ENCODE results near the gene GABARAP.

Gene GABARAP

DNA sequence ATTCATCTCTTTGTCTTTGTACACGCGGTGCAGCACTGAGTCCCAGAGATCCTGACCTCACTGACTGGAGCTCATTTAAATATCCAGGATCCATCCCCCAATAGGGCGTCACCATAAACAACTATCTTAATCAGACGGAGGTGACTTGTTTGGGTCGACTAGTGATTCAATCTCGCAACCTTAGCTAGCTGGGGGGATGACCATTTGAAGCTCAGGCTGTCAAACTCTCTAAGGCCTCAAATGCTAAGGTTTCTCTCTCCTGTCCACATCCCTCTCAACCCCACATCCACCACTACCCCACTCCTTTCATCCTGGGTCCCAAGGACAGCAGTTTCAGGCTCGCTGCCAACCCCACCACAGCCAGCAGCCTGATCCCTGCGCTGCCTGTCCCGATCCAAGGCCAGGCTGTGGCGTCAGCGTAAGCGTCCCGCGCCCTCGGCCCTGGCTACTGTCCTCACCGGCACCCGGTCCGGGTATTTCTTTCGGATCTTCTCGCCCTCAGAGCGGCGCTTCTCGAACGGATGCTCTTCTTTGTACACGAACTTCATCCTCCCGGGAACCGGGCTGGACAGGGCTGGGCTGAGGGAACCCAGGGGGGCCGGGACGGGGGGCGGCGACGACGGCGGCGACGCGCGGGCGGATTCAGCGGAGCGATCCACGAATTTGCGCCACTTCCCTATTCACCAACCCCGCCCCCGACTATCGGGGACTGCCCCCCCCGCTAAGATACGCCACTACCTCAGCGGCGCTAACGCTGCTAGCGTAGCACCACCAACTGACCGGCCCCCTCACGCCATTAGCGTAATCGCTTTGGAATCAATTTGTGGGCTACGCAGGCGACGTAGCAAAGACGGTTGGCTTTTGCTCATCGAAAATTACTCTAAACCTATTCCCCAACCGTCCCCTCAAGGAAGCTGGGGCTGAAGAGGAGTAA lies at the start of gene GABARAP:
GABARAP (minus strand) TSS at position 667 of the 934 bp plus-strand sequence; CDS start at position 548, 119 bp downstream.
- DNase-seq = peak; percentile 84

GRCh38 chr17:7290685-7291084 lies 48.4 kb upstream of the GABARAP start:
- no peak for DNase-seq

- DNase-seq = no peak
Measured at GRCh38 chr17:7290166-7290565, 47.9 kb upstream of the GABARAP start.

DNA sequence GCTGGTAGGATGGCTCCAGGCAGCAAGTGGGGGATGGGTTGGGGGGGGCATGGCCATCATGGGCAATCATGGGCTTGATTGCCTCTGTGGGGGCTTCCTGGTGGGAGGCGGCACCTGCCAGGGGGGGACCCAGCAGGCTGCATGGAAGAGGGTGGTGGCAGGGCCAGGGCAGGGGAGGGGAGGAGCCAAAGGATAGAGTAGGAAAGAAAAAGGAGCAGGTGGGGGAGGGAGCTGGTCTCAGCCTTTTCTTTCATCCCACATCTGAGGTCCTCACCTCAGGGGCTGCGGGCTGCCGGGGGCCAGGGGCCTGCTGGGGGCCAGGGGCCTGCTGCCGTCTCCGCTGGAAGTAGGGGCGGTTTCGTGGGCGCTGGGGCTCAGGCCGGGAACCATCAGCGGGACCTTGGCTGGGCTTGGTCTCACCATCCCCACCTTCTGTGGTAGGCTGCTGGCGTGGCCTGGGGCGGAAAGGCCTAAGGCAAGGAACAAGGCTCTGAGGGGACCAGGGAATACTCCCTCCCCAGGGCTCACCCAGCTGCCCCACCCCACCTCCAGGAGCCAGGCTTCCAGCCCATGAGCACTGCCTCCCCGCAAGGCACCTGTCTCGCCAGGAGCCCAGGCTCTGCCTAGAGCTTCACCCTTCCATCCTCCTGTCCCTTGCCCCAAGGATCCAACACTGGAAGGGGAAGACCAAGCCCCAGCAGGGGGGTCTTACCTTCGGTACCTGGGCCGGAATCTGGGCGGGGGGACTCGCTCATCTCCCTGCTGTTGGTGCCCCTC lies 47.2 kb upstream of the GABARAP start:
- DNase-seq = no peak

DNA sequence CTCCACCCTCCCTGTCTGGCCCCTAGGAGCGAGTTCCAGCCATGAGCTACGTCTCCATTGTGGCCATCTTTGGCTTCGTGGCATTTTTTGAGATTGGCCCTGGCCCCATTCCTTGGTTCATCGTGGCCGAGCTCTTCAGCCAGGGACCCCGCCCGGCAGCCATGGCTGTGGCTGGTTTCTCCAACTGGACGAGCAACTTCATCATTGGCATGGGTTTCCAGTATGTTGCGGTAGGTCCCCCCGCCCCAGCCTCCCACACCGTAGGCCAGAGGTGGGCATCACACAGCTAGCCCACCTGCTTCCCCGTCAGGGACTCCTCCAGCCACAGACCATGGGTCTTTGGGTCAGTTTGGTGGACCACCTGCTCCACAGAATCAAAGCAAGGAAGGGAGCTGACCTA lies 43.4 kb upstream of the GABARAP start:
- no peak for DNase-seq

DNA sequence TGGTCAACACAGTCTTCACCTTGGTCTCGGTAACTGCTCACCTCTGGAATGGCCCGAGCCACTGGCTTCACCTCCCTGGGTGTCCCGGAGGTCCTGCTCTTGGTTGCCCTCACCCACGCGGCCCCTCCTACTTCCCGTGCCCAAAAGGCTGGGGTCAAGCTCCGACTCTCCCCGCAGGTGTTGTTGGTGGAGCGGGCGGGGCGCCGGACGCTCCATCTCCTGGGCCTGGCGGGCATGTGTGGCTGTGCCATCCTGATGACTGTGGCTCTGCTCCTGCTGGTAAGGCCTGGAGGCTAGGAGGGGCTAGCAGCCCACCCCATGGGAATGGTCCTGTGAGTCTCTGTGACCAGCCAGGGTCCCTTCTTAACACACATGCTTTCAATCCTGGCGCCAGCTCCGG lies 42.7 kb upstream of the GABARAP start:
- DNase-seq = no peak

- DNase-seq = no peak
Measured at GRCh38 chr17:7283471-7284216, 41.4 kb upstream of the GABARAP start.

DNA sequence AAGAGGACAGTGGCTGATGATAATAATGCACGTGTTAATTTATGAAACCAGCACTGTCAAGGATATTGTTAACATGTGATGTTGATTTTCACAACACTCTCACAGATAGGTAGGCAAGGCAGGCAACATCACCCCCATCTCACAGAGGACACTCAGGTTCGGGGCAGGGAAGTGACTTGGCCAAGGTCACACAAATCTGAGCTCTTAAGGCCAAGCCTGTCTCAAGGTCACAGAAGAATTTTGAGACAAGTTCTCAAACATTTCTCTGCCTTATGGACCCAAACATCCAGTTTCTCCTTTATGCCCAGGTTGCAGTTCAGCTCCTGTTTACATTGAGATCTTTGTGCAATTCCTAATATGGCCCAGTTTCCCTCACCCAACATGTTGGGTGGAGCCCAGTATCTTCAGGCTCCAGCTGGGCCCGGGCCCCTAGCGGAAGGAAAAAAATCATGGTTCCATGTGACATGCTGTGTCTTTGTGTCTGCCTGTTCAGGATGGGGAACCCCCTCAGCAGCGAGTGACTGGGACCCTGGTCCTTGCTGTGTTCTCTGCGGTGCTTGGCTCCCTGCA lies 40.6 kb upstream of the GABARAP start:
- DNase-seq = no peak

GRCh38 chr17:7281953-7282751 lies 39.9 kb upstream of the GABARAP start:
- no peak for DNase-seq

GRCh38 chr17:7281074-7281952 lies 39.1 kb upstream of the GABARAP start, which contains the start of gene SLC2A4:
Gene SLC2A4 (plus strand): TSS chr17:7281718. CDS start chr17:7281935, 217 bp downstream.
- peak; percentile 63 for DNase-seq

GRCh38 chr17:7280519-7281073 lies 38.3 kb upstream of the GABARAP start:
- DNase-seq = peak; percentile 69

DNA sequence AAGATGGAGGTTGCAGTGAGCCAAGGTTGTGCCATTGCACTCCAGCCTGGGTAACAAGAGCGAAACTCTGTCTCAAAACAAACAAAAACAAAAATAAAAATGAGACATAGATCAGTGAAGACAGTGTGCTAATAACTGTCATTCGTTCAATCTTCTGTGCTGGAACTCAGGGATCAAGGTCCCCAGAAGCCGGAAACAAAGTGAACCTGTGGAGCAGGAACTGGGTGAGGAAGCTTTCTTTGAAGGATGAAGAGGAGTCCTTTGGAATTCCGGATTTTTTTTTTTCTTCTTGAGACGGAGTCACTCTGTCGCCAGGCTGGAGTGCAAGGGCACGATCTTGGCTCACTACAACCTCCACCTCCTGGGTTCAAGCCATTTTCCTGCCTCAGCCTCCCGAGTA lies 37.2 kb upstream of the GABARAP start:
- DNase-seq = no peak

GRCh38 chr17:7266784-7267183 lies 24.5 kb upstream of the GABARAP start:
- no peak for DNase-seq

- no peak for DNase-seq
Measured at GRCh38 chr17:7263801-7264078, 21.5 kb upstream of the GABARAP start.

GRCh38 chr17:7262935-7263800 lies 20.9 kb upstream of the GABARAP start:
- no peak for DNase-seq

DNA sequence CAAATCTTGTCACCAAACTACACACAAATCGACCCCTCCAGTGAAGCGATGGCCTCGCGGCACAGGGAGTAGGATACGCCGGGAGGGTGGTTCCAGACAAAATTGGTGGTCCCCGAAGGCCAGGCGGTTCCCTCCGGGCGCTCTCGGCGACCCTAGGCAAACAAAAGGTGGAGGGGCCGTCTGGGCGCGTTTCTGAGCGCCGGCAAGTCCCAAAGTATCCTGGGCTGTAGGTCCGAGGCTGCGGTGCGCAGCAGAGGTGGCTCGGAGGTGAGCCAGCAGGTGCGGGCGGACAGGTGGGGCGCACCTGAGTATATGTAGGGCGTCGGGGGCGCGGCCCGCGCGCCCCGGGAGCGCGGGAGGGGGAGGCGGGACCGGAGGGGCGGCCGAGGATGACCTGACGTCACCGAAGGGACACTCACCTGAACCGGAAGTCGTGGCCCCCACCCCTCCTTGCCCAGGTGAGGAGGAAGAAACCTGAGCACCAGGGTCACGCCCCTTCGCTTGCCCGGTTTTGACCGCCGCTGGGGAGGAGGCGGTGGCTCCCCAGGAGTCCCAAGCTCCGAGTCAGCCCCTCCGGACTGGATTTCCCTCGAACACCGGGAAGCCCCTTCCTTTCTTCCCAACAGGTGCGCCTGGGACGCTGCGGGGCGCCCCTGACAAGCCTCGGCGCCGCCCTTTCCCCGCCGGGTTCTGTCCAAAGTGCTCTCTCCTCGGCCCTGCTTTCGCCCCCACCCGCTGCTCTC lies 20.1 kb upstream of the GABARAP start, which contains the start of gene CLDN7:
CLDN7 (minus strand) TSS at position 287 of the 743 bp plus-strand sequence. CDS start 435 bp downstream, outside the sequence.
- no peak for DNase-seq

DNA sequence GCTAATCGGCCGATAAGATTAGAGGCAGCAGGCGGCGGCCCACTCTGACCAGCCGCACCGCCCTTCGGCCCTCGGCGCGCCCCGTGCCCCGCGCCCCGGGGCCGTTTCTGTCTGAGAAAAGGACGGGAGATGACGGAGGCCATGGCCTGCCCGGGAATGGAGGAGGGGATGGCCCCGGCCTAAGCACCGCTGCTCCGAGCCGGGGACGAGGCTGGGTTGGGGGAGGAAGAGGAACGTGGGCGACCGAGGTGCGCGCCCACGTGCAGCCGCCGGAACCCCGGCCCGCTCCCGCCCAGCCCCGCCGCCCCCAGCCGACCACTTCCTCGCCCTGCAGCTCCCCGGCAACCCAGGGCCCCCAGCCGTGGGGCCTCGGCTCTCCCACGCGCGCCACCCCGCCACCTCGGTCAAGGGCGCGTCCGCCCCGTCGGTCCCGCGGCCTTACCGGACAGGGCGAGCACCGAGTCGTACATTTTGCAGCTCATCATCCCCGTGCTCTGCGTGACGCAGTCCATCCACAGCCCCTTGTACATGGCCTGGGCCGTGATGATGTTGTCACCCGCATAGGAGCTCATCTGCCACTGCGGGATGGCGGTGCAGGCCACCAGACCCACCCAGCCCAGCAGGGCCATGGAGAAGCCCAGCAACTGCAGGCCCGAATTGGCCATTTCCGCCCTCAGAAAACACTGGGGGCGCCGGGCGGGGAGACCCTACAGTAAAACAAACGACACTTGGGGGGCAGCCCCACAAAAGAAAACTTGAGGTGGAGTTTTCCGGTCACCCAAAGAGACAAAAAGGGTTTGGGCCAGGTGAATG lies 19.3 kb upstream of the GABARAP start:
- DNase-seq = no peak

Data from kidney glomerular epithelial cell (primary cell).